Right ventricle myocardium inferior (tissue), 1 donor: ENCODE results near the gene RBBP9. TPM values are rescaled to one million over a fixed set of nuclear protein-coding genes. Genes with fewer than 3 reads are reported as not detected.
A peak's percentile ranks its signal among the peaks of the same experiment; 100 is the strongest.
"Not testable (repeated sequence)": the region's sequence is repeated elsewhere in the genome, so short reads cannot be mapped to it uniquely, and the experiment has no call there.

Experiments
- ATAC-seq: fragments of 200-7000 bp; cut with Tn5 transposase; one replicate; pipeline ENCODE4 v1.9.1; 2020; ENCODE audit warnings: mild to moderate bottlenecking, moderate library complexity
- DNase-seq: peaks from one replicate; pipeline ENCODE4 v3.0.0; 2021; ENCODE audit errors: missing footprints
- intact Hi-C: fragments of 100-400 bp; cut with DNase I; formaldehyde crosslinking; loops from one replicate; pipeline ENCODE4 v1.11.0; 2022
- long read RNA-seq: library from polyadenylated mRNA; unstranded; transcript quantifications from one replicate; pipeline ENCODE4 v2.0.0, GENCODE V29; 2021
- total RNA-seq: library from RNA; stranded (reverse); fragmentation: NEBNext Ultra II Directional; extraction: Animal tissue kit (Norgen Biotek cat#: 25700); gene quantifications from one replicate; pipeline ENCODE4 v1.2.1, GENCODE V29; 2021
- donor health status: DM: no; HTN: yes; CAD: no; lungs with severe emphysema.

The RBBP9 gene
- 5.1 TPM for total RNA-seq
- long read RNA-seq, partial matches to known transcripts = 0 of 1 reads
- long read RNA-seq, other reads (novel, unspliced or antisense) = 0 of 1 reads

DNA sequence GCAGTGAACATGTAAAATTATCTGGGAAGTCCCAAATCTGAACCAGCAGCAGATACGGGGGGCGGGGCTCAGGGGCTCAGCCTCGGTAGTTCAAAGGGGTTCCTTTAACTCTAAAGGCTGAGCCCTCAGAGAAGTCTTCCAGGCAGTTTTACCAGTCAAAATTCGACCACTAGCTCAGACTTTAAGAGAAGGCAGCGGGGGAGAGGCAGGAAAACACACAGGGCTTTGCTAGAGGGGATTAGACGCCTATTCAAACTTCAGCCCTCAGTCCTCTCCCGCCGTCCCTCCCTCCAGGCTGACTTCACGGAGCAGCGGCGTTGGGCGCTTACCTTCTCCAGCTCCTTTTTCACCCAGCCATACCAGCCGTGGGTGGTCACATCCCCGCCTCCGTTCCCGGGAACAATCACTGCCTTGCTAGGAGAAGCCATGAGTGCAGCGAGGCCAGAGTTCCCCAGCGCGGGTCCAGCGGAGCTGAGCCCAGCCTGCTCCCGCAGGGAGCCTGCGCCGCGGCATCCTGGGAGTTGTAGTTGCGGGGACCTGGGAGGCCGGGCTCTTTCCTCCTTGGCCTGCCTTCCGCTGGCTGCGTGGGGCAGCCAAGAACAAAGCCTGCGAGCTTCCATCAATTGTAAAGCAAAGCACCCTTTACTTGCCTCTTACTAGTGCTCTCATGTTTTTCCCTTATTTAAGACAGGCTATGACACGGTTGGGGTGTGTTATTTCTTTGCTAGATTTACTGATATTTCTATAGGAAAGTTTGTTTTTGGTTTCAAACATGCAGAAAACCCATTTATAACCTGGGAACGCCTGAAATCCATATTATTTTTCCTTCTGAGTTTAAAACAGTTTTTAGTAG, at the start of gene RBBP9:
TSS of gene RBBP9 (minus strand) at position 486 of the 853 bp plus-strand sequence. CDS start at position 428, 58 bp downstream.
- intact Hi-C loops = no loop called here
- peak; percentile 100 for ATAC-seq
- peak; percentile 94 for DNase-seq

DNA sequence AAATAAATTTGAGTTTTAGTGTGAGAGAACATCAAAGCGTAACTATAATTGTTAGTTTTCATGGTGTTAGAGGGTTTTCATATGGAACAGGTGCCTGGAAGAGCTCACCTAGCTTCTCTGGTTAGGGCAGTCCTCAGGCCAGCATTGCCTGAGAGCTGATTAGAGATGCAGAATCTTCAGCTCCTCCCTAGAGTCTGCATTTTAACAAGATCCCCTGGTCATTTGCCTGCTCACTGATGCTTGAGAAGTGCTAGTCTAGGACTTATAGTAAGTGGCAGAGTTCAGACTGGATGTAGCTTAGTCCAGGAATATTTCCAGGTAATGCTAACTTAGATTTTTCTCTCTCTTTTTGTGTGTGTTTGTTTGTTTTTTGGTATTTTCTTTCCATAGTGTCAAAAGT, 48.5 kb upstream of the RBBP9 start:
- ATAC-seq (no peak), DNase-seq (no peak)
- intact Hi-C loops = no loop called here

DNA sequence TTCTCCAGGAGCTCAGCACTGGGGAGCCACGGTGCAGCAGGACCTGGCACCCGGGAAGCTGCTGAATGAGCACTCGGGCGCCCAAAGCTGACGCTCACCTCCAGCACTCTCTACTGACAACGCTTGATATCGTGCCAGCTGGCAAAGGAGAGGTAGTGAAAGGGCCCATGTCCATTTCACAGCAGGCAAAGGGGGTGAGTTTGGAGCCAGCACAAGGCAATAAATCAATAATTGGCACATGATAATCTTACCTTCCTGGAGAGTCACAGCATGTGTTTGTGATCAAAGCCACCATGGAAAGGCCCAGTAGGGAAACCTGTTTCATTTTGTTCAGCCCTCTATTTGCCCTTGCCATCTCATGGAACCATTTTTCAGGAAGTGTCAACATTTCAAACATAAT, 46.9 kb upstream of the RBBP9 start:
- intact Hi-C loops = no loop called here
- ATAC-seq = peak; percentile 46
- DNase-seq = no peak

DNA sequence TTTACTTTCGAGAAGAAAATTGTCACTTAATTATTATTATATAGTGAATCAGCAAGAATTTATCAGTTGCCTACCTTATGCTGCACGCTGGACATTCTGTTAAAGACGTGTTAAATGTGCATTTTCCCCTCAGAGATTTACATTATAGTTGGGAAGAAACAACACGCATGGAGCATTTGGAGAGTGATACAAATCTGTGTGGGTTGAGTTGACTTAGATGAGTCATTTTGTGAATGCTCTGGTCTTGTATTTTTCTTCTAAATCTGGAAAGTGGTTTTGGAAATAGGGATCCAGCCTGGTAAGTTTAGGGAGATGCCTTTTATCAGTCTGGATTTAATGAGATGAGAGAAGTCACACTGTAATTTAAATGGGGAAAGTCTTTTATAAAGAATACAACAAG, 46.2 kb upstream of the RBBP9 start:
- ATAC-seq = no peak
- intact Hi-C loops = no loop called here
- DNase-seq = no peak

DNA sequence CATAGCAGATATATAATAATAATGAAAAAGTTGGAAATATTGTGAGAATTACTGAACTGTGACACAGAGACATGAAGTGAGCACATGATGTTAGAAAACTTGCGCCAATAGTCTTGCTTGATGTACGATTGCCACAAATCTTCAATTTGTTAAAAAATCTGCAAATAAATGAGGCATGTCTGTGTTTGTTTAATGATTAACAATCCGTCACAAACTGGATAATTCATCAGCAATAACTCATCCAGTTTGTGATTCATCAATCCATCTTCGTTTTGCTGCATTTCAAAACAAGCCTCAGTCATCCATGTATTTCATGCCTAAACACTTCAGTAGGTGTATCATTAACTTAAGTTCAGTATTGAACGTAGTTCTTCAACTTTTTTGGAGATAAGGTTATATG, 44.7 kb upstream of the RBBP9 start:
- intact Hi-C loops = no loop called here
- ATAC-seq (no peak), DNase-seq (no peak)

DNA sequence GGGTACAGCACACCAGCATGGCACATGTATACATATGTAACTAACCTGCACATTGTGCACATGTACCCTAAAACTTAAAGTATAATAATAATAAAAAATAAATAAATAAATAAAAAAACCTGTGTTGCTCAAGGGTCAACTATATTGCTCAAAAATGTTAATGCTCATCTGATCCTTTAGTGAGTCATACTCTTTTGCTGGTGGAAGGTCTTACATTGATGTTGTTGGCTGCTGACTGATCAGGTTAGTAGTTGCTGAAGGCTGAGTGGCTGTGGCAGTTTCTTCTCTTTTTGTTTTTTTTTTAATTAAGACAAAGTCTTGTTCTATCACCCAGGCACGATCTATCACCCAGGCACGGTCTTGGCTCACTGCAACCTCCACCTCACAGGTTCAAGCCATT, 40.6 kb upstream of the RBBP9 start:
- intact Hi-C loops = no loop called here
- DNase-seq = no peak
- no peak for ATAC-seq

DNA sequence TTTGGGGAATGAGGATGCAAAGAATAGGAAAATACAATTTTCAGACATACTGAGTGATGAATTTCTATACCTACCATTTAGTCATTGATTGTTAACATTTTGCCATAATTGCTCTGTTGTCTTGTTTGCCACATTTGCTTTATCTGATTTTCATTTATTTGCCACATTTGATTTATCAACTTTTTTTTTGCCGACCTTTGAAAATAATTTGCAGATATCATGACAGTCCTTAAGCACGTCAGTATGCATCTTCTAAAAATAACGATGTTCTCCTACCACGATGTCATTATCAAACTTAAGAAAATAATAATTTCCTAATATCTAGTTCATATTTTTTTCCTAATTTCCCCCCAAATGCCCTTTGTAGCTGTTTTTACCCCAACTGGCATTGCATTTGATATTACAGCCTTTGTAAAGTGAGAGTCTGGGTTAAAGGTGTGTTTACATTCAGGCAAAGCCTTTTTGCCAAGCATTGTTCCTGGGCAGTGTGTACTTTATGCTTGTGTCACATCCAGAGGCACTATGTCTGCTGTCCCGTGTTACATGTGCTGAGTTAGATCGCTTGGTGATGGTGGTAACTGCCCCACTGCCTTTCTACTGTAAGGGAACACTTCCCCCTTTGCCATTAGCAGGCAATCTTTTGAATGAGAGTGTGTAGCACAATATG, 37.1 kb upstream of the RBBP9 start:
- ATAC-seq (no peak), DNase-seq (no peak)
- intact Hi-C loops = no loop called here

DNA sequence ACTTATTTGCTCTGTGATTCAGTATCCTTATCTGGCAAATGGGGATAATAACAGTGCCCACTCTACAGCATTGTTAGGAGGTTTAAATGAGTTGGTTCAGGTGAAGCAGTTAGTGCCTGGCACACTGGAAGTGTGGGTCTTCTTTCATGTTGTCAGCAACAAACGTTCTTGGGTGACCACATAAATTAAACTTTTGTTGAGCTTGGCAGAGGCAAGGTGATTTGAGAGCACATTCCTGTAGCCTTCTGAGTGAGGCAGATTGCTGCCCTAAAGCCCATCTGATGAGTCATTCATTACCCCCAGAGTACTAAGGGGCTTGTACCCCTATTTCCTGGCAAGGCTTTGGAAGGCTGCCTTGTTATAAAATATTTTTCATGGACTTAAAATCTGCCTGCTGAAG, 36.5 kb upstream of the RBBP9 start:
- intact Hi-C loops = no loop called here
- ATAC-seq = no peak
- DNase-seq = no peak

DNA sequence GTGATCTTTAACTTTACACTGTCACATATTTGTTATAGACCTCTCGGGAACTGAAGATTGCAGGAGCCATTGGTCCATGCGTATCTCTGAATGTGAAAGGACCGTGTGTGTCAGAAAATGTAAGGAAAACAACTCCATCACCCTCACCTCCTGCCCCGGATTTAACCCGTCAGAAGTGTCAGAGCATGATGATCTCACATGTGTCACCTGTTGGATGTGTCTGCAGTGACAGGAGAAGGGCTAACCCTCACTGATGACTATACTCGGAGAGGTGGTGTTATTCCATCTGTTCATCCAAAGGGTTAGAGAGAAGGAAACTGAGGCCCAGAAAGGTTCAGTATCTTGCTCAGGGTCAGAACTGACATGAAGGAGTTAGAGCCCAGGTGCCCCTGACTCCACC, 35.6 kb upstream of the RBBP9 start:
- ATAC-seq = no peak
- intact Hi-C loops = no loop called here

DNA sequence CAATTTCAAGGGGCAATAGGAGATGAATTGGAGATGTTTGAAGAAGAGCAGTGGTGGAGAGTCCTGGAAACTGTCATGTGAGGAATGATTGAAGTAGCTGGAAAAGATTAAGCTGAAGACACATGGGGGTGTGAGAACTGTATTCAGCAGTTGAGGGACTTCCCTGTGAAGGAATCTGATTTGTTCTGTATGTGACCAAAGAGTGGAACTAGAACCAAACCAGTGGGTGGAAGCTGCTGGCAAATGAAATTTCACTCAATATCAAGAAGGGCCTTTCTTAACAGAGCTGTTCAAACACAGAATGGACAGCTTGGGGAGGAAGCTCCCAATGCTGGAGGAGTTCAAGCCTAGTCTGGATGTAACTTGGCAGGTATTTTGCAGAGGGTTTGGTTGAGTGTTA, 32.0 kb upstream of the RBBP9 start:
- intact Hi-C loops = no loop called here
- ATAC-seq = no peak
- DNase-seq = no peak

More for the DNA sequence above, 35.6 kb upstream of the RBBP9 start:
- DNase-seq = no peak

DNA sequence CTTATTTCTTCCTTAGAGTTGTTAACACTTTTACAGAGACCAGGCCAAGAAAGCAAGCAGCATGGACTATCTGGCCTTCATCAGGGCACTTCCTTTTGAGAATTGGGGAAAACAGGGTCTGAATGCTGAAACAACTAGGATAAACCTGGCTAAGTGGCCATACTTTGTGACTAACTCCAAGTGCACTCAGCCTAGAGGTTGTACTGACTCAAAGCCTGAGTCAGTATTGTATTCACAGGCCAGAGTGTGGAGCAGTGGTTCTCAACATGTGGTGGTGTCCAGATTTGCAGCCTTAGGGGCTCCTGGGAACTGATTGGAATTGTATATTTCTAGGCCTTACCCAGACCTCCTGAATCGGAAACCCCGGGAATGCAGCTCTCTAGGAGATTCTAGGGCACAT, 30.8 kb upstream of the RBBP9 start:
- intact Hi-C loops = no loop called here
- DNase-seq (no peak), ATAC-seq (no peak)

DNA sequence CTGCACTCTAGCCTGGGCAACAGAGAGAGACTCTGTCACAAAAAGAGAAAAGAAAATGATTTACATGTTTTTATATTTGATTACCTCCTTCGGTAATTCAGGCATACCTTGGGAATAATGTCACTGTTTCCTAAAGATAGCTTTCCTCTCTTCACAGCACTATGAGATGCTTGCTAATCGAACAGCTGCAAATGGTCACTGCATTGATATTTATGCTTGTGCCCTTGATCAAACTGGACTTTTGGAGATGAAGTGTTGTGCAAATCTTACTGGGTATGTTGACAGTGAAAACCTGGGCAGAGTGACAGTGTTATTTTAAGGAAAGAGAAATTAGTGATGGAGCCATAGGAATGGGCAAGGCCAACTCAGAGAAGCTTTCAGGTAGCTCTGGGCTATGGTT, 30.3 kb upstream of the RBBP9 start:
- ATAC-seq = no peak
- intact Hi-C loops = no loop called here
- DNase-seq = no peak

DNA sequence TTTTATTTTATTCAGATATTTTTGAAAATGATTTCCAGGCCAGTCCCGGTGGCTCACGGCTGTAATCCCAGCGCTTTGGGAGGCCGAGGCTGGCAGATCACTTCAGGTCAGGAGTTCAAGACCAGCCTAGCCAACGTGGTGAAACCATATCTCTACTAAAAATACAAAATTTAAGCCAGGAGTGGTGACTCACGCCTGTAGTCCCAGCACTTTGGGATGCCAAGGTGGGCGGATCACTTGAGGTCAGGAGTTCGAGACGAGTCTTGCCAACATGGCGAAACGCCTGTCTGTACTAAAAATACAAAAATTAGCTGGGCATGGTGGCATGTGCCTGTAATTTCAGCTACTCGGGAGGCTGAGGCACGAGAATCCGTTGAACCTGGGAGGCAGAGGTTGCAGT, 29.7 kb upstream of the RBBP9 start:
- DNase-seq, intact Hi-C loops, ATAC-seq: not testable (repeated sequence)

DNA sequence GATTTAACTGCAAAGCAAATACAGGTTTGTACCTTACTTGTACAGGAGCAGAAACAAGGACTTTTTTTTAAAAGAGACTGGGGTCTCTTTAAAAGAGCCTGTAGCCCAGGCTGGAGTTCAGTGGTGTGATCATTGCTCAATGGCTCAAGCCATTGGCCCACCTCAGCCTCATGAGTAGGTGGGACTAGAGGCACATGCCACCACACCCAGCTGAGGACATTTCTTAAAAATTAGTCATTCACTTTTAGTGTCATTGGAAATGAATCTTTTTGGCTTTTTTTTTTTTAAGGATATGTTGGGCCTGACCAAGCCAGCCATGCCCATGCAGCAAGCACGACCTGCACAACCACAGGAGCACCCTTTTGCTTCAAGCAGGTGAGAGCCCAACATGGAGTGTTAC, 27.6 kb upstream of the RBBP9 start:
- DNase-seq (no peak), ATAC-seq (no peak)
- intact Hi-C loops = no loop called here

DNA sequence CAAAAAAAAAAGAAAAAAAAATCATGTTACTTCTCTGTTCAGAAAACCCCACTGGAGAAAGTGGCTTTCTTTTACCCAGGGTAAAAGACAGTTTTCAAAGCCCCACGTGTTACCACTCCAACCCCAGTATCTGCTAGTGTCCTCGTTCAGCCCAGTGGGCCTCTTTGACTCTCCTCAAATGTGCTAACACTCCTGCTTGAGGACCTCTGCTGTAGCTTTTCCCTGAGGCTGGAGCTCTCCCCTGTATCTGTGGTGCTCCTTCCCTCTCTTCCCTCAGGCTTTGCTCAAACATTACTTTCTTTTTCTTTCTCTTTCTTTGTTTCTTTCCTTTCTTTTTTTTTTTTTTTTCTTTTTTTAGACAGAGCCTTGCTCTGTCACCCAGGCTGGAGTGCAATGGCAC, 26.0 kb upstream of the RBBP9 start:
- intact Hi-C loops = no loop called here
- no peak for ATAC-seq
- no peak for DNase-seq

DNA sequence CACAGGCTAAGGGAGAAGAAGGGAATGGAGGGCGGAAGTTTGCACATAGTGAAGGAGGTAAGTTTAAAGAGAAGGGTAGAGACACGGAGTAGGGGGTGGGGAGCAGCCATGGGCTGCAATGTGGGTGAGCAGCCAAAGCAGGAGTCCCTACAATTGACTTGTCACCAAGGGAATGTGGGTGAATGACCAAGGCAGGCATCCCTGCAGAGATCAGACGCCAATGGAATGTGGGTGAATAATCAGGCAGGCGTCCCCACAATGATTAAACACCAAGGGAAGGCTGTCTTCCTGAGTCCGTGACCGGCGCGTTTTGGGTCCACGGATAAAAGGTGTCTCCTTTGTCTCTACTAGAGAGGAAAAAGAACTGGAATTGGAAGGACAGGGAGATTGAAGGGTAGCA, 25.0 kb upstream of the RBBP9 start:
- DNase-seq, intact Hi-C loops, ATAC-seq: not testable (repeated sequence)

DNA sequence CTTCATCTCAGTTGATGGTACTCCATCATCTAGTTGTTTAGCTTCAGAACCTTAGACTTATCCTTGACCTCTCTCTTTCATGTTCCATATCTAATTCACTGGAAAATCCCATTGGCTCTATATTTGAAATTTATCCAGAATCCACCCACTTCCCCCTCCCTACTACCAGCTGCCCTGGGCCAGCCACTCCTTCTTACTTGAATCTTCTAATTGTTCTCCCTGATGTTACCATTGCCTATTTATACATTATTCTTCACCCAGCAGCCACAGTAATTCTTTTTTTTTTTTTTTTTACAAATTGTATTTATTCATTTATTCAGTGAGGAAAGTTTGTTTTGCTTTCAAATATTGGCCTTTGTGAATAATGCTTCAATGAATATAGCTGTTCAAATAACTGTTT, 18.9 kb upstream of the RBBP9 start:
- intact Hi-C loops = no loop called here
- no peak for DNase-seq
- ATAC-seq = no peak

DNA sequence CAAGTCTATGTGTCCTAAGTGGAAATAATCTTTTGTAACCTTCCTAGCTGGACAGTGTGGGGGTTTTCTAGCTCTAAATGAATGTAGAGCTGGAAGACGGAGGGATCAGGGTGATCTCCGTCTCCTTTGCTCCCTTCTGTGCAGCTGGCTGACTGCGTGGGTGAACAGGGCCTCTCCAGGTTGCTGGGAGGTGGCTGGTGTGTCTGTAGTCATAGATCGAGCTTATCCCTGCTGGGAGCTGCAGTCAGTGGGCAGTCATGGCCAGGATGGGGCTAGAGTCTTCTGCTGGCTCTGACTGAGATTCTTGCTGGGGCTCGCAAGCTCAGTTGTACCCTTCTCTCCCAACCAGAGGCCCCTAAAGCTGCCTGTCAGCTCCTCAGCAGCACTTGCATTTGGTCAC, 17.1 kb upstream of the RBBP9 start:
- ATAC-seq (no peak), DNase-seq (no peak)
- intact Hi-C loops = no loop called here

DNA sequence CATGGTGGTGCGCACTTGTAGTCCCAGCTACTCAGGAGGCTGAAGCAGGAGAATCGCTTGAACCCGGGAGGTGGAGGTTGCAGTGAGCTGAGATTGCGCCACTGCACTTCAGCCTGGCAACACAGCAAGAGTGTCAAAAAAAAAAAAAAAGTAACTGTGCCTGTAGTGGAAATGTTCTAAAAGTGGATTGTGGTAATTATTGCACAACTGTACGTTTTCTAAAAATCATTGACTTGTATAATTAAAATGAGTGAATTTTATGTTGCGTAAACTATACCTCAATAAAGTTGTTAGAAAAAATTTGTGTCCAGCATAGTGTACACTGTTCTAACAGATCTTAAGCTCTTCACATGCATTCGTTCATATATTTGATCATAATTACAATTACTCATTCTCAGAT, 16.2 kb upstream of the RBBP9 start:
- ATAC-seq (no peak), DNase-seq (no peak)
- intact Hi-C loops = no loop called here

DNA sequence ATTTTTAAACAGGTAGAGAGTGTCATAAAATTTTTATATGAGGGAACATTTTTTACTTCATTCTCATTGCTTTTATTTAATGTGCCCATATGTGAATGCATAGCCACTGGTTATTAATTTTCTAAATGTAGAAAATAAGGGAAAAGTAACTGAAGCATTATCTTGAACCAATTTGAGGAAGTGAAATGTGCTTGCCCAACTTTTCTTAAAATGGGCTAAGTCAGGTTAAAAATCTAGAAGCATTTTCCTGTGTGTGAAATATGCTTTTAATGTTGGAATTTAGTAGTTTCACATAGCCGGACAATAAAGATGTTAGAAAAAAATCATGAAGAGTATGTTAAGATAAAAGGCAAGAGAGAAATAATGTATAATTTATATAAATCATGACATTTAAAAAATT, 14.5 kb upstream of the RBBP9 start:
- intact Hi-C loops = no loop called here
- no peak for ATAC-seq

More for the DNA sequence above, 14.5 kb upstream of the RBBP9 start:
- DNase-seq = no peak
